NCI-H128 (cell line): Measurements from ENCODE around the gene PAX3.

Experiments
- DNase-seq: peaks from one replicate; lab custom pipeline; 2025; ENCODE audit not compliant: unreplicated experiment; lab: John Stamatoyannopoulos, UW

Gene PAX3

DNA sequence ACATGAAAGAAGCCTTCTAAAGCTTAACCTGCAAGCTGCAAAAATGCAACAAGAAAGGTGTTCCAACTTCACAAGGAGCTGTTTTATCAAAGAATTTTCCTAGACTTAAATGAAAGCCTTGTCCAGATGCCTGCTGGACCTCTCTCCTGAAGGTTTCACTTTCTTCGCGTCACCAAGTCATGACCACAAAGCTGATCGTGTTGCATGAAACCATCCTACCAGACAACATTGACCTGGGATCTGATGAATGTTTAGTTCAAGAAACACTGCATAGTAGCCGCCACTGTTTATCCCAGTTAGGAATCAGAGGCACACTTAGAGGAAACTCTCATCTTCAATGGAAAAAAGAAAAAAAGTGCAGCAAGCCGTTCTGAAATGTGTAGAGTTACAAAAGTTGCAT is 26.9 kb downstream of the PAX3 start:
- no peak for DNase-seq

DNA sequence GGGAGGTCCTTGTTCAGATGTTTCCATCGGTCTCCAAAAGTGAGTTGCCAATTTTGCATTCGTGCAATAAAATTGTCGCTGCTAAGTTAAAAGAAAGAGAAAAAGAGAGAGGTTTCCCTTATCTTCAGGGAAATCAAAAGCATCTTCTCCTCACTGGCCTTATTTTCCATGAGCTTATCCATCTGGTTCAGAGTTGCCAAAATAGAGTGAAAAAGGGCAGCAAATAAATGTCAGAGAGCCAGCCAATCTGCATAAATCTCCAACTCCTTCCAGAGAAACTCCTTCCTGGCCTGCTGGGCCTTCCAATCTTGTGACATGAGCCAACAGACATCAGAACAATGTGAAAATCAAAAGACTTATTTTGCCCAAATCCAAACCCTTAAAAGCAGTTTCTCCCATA is 28.4 kb downstream of the PAX3 start:
- DNase-seq, result no peak

DNA sequence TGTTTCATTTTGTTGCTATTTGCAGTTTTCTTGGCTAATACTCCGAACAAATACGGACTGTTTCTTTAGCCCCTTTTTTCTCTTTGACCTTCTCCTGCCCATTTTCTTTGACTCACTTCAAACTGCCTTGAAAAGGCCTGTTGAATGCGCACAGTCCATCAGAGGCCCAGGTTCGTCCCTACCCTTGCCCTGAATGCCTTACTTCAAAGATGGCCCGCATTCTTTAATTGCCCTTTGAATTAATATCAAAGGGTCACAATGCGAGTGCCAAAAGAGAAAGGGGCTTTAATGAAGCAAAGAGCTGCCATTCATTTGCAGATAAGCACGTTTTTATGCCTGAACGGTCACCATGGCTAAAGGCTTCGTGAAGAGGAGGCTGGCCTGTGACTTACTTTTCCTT is 29.7 kb downstream of the PAX3 start:
- no peak for DNase-seq

DNA sequence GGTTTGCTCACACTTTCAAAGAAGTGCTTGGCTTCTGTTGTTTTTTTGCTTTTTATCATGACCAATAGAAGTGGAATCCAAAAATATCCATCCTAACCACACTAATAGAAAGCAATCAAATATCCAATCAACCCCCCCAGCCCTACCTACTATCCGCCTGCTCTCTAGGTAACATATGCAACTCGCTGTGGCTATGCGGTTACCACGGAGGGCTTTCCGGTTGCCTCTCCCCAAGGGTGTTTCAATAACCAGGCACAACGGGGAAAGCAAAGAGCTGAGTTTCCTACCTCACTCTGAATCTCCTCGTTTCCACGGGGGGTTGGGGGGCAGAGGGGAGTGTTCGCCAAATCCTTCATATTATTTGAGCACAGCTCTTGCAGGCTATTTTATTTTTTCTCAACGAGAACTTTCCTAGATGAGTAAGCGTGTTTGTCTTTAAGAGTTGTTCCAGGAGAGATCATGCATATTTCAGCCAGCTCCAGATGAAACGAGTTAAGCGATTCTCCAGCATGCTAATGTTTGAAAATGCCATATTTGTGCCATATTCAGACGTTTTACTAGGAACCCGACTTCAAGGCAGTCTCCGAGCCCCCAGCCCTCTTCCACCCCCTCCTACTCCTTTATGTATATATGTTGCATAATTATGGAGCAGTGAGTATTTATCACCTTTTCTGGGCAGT is 30.3 kb downstream of the PAX3 start:
- no peak for DNase-seq

DNA sequence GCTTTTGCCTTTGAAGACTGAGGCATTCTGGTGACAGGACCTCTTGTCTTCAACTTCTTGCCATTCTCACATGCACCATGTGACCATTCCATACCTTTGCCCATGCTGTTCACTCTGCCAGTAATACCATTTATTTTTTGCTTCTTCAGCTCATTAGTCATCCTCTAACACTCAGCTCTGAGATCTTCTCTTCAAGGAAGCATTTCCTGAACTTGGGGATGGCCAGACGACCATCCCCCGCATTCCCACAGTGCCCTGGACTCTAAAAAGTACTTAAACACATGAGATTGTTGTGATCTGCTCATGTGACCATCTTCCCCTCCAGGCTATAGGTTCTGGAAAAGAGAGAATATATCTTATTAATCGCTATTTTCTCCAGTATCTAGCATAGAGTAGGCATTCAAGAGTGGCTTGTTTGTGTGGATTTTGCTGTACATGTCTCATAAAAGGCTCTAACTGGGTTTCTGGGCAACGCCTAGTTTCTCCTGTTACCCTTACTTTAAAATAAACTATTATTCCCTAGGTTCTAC is 33.9 kb downstream of the PAX3 start:
- DNase-seq, result no peak

DNA sequence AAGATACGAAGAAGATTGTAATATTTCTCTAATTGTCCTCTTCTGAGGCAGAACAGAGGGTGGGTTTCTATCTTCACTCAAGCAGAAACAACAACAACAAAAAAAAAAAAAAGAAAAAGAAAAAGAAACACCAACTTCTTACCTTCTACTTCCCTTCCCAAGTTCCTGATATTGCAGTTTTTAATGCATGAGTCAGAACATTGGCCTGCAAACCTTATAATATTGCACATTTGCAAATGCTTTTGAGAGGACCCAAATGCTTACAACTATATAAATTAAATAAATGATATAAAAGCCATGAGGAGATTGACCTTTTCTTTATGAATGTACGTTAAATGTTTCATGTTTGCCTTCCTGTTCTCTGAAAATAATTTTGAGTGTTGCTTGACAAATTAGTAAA is 37.3 kb downstream of the PAX3 start:
- DNase-seq, result no peak

DNA sequence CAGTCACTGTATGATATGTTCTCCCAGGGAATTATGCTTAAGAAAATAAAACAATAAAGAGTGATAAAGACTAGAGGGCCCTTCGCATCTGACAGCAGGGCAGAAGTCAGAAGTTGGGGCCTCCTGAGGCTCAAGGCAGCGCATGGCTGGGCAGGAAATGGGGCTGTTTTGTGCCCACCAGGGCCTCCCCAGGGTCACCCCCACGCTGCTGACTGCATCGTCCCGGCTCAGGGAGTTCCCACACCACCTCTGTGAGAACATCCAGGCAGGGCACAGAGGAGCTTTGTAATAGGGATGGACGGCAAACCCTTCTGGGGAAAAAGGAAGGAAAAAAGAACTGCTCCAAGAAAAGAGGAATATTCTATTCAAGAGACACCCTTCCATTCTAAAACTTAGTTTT is 41.2 kb downstream of the PAX3 start:
- DNase-seq, result no peak

DNA sequence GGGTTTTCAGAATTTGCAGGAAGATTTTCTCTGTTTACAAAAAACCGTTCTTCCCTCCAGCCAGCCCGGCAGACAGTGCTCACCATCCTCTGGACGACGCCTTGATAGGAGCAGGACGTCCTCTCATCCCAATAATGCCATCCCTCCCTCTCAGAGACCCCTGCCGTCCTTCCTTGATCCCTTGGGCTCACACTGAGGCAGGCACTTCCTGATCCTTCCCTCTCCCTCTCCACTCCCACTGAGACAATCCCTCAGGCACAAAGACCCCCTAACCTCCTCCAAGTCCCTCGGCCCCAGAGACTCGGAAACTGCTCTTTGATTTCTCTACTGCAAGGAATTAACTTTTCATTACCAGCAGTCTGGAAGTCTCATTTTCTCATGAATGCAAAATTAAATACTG is 42.5 kb downstream of the PAX3 start:
- DNase-seq, result no peak

DNA sequence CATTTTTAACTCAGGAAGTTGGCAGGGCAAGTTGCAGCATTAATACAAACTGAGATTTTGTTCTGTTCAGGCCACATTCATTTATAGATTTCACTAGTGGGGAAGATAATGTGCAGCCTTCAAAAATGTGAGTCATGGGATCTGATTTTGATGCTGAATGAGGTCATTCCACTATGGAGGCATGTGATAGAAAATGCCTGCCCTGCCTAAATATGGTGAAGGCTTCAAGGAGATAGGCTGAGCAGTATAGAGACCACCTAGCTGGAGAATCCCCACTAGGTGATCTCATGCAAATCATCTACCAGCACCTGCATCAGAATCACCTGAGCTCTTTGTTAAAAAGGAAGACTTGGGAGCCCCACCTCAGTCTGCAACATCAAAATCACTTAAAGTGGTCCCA is 43.7 kb downstream of the PAX3 start:
- no peak for DNase-seq

DNA sequence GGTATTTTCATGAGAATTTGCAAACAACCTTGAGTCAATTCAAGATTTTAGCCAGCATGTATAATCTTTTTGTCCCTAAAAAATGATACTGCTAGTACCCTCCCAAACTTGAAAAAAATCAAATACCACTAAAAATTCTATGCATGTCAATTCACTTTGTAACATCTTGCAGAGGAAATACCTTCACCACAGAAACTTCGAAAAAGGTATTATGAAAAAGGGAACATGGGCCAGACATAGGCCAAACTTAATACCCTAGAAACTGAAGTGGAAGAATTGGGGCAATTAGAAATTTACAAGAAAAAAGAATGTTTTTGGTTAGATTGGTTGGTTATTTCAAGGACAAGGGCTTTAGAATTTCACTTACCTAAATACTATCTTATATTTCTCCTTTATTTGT is 48.5 kb downstream of the PAX3 start:
- DNase-seq, result no peak

DNA sequence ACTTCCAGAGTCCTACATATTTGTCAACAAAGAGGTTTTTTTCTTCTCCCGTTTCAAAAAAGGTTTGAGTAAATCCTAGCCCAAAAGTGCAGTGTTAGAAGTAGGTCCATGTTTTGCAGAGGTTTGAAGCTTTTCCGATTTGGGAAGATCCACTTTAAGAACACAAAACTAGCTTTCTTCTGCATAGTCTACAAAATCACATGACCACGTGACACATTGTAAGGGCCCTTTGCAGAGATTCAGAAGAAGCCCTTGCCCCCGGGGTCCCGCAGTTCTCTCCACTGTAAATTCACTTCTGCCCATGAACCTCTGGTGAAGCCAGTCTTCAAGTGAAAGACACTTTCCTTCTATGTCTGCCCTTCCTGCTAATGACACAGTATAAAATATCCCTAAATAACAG is 49.4 kb downstream of the PAX3 start:
- no peak for DNase-seq

DNA sequence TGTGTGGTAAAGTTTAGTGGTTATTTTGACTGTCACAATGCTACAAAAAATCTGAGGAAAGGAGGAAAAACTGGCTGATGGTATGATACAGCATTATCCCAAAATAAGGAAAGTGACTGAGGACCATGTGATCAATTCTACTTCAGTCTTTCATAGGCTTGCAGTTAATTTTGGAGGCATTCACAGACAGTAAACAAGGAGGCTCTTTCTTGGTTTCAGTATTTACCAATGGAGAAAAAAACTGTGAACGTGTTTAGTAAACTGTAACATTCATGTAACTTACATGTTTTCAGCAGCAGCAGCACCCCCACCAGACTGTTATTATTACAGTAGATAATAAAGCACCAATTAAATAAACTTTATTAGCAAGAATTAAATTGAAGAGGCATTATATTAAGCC is 50.0 kb downstream of the PAX3 start:
- DNase-seq, result no peak

DNA sequence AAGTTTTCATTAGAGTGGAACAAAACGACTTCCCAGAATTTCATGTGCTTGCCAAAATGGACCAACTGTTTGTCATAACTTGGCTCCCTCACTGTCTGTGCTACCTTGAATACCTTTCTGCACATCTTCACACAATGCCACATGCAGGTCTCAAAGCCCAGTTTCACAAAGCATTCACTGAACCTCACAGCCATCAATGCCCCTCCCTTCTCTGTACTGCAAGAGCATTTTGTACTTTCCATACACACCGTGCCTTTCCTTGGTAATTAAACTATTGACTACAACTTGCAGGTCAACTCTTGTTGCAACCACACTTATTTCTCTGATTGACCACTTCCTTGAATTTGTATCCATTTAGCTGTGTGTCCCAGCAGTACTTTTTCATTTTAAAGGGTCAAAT is 50.5 kb downstream of the PAX3 start:
- DNase-seq, result no peak

DNA sequence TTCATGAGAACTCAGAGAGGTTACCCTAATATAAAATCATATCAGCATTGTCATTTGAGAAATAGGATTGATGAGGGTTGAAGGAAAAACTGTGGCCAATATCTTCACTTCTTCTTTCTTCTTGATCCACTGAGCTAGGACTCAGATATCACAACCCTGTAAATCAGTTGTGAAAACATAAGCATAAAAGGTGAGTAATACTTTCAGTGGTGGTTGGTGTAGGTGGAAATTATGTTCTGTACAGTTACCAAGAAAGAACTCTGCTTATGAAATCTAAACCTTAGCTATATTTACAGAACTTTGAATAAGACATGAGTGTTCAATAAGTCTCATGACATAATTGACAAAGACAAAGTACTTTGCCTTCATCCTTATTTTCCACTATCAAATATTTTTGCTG is 56.3 kb downstream of the PAX3 start:
- DNase-seq, result no peak

DNA sequence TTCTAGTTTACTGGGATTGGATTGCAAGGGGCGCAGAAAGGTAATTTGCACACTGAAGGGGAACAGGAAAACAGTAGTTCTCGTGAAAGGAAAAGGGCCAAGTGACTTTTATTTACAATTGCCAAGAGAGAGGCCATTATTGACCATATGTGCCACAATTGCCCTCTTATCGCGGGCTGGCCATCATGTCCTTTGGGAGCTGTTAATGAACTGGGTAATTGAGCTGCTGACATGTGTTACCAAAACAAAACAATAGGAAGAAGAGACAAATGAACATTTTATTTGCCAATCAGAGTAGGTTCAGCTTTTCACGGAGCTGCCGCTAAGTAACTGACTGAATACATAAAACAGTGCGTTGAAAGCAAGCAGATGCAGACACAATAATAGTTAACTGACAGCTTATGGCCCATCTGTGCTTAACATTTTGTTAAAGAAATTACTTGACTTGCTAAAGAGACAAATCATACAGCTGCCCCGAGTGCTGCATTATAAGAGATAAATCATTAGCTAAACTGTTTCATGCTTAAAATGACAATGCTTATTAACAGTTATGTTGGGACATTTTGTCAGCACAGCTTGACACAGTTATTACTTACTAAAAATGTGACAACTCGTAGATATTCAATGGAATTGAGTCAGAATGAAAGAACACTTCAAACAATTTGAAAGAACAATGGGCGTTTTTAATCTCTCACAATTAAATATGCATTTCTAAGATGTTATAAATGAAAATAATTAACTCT is 57.5 kb downstream of the PAX3 start:
- peak; percentile 58 for DNase-seq

DNA sequence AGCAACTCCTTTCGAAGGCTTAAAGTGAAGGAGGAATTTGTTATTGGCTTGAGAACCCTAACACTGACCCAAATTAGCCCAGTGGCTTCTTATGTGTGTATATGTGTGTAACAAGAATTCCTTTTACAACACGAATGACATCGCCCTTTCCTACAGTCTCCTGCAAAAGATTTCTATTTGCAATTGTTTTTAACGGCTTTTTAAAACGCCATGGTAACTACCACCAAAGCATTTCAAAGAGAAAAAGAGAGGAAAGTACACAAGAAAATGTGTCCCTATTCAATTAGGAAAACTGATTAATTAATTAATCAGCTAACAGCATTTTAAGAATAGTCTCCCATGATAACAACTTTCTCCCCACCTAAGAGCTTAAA is 58.1 kb downstream of the PAX3 start:
- no peak for DNase-seq

DNA sequence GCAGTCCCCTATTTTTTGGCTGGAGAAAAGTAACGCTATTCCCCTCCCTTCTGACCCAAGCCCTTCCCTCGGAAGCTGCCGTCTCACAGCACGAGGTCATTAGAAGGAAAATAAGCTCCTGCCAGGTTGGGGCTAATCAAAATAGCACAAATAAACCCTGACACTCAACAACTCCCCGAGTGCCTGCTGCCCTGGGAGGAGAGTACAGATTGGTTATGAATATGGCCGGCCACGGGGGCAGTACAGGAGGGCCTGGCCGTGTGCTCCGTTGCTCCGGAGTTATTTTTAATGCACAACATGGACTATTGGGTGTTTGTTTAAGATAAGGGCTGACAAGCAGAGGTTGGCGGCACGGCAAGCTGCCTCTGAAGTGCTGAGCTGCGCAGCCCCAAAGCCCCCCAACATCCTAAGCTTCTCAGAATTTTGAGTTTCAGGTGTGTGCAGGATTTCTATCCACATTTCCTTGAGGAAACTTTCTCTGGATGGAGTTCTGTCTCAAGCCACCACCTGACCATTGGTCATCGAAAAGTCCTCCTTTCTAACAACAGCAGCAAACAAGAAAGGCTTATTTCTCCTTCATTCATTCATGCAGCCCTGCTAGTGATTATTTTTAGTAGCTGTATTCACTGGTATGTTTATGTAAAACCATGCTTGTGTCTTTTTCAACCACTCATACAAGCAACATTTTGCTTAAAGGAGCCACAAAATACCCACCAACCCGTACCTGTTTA is 58.7 kb downstream of the PAX3 start:
- DNase-seq, result no peak

DNA sequence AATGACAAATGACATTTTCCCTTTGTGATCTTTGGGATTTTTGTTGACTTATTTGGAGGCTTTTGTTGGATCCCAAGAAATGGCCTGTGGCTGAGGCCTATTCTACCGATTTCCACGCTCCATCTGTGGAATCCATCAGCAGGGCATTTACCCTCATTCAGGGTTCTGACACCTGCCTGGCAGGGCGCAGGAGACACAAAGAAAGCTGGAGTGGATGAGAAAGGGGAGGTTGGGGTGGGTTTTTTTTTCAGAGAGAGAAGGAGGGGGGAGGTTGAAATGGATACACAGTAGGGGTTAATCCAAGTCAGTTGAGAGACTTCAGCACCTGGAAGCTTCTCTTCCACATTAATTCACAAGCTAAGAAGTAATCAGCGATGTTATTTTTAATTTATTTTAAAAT is 59.7 kb downstream of the PAX3 start:
- no peak for DNase-seq

DNA sequence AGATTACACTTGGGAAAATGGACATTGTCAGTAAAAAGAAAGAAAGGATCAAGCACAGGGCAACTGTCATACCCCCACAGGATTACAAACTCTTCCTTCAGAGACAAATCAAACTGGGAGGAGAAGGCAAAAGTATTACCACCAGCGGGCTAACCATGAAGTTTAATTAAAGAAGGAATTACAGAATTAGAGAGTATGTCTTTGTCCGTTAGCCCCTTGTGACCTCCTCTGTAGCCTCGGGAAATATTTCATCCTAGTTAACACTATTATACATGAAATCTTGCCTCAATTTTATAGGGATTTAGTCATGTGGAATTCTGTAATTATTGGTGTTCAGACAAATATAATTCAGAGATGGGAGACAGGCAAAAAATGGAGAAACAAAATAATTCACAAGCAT is 60.7 kb downstream of the PAX3 start:
- DNase-seq, result no peak

DNA sequence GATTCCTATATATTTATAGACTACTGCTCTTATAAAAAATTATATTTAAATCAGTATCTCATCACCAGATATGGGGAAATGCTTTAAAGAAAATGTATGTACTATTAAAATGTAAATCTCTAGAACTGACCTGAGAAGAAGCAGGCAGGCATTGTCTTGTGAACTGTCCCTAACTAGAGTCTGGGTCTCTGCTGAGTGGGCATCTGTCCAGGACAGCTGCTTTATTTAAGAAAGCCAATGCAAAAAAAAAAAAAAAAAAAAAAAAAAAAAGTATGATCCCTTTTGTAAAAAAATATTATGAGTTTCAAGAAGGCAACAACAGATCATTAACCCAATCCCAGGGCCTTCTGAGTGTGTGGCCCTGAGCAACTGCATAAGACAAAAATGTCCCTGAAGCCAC is 66.0 kb downstream of the PAX3 start:
- DNase-seq, result no peak

DNA sequence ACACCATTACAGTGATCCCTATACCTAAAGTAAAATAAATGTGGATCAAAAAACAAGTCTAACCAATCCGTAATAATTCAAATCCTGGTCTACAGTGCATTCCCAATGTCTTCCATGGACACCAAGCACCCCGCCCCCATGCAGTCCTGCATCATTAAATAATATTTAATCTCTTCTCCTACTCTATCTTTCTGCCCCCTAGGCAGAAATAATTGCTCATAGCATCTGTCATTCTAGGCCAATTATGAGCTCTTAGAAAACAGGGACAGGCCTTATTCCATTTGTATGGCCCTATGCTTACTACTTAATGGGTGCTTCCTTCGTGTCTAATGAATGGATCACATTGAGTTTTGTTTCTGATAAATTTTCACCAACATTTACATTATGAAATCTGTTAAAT is 66.4 kb downstream of the PAX3 start:
- DNase-seq, result no peak

DNA sequence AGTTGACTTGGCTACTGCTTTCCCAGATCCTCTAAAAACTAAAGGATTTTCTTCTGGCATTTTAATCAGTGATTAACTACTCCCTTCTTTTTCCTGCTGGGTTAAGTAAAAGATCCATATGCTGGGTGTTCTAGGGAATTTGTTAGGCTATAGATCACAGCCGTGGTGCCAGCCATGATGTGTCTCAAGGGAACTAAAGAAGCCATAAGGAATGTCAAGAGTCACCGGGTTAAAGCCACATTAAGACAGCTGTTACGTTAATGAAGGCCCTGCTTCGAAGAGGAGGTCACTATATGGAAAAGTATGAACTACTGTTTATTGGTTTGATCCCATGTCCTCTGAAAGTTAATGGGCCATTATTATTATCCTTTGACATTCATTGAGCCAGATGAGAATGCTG is 70.7 kb downstream of the PAX3 start:
- DNase-seq, result no peak
